Mucosa of gallbladder (tissue), 1 donor: ENCODE data around the gene RGS4. TPM values are rescaled to one million over a fixed set of nuclear protein-coding genes. Genes with fewer than 3 reads are reported as not detected.
"Not testable (repeated sequence)": the region's sequence is repeated elsewhere in the genome, so short reads cannot be mapped to it uniquely, and the experiment has no call there.

Experiments
- DNase-seq: peaks from one replicate; pipeline ENCODE4 v3.0.0-alpha.2; 2020; ENCODE audit warnings: low spot score
- total RNA-seq: library from RNA; stranded (reverse); gene quantifications from one replicate; pipeline ENCODE4 v1.2.1, GENCODE V29; 2021
- donor health status: DM: no; HTN: no; CAD: no.

Gene RGS4
- total RNA-seq, 1 donor from 2014 or later, result 7.6 TPM

GRCh38 chr1:163068716-163069115, 445 bp upstream of the RGS4 start:
- DNase-seq, result no peak

- no peak for DNase-seq
These were observed 605 bp downstream of the RGS4 start for GRCh38 chr1:163069655-163070277.

- DNase-seq, result peak; percentile 59
These were observed 2.5 kb downstream of the RGS4 start for GRCh38 chr1:163071405-163072255.

- no peak for DNase-seq
These were observed 3.5 kb downstream of the RGS4 start for GRCh38 chr1:163072658-163073057.

- no peak for DNase-seq
These were observed 4.8 kb downstream of the RGS4 start for GRCh38 chr1:163074004-163074403.

GRCh38 chr1:163074716-163075284, 5.6 kb downstream of the RGS4 start:
- DNase-seq, result no peak

- no peak for DNase-seq
These were observed 6.9 kb downstream of the RGS4 start for GRCh38 chr1:163076044-163076443.

- DNase-seq, result no peak
These were observed 7.3 kb downstream of the RGS4 start for GRCh38 chr1:163076446-163076845.

- no peak for DNase-seq
These were observed 8.0 kb downstream of the RGS4 start for GRCh38 chr1:163076981-163077761.

GRCh38 chr1:163082971-163083370, 13.8 kb downstream of the RGS4 start:
- no peak for DNase-seq

GRCh38 chr1:163083690-163084089, 14.5 kb downstream of the RGS4 start:
- DNase-seq, result no peak

GRCh38 chr1:163084330-163084729, 15.2 kb downstream of the RGS4 start:
- no peak for DNase-seq

GRCh38 chr1:163085041-163085903, 16.1 kb downstream of the RGS4 start:
- no peak for DNase-seq

- no peak for DNase-seq
These were observed 16.7 kb downstream of the RGS4 start for GRCh38 chr1:163085904-163086268.

- DNase-seq, result not testable (repeated sequence)
These were observed 20.0 kb downstream of the RGS4 start for GRCh38 chr1:163089117-163089516.

- DNase-seq, result no peak
These were observed 21.3 kb downstream of the RGS4 start for GRCh38 chr1:163090321-163090945.

GRCh38 chr1:163093169-163093568, 24.0 kb downstream of the RGS4 start:
- DNase-seq, result no peak

- DNase-seq, result no peak
These were observed 24.4 kb downstream of the RGS4 start for GRCh38 chr1:163093579-163093978.

- DNase-seq, result no peak
These were observed 25.0 kb downstream of the RGS4 start for GRCh38 chr1:163094182-163094581.

- no peak for DNase-seq
These were observed 25.4 kb downstream of the RGS4 start for GRCh38 chr1:163094589-163094988.

- no peak for DNase-seq
These were observed 26.1 kb downstream of the RGS4 start for GRCh38 chr1:163095213-163095612.
